Activated CD4-positive, CD25-positive, alpha-beta regulatory T cell (primary cell): ENCODE data around the gene ZNRF1.

Experiments used
- DNase-seq, 4 experiments: peaks; one replicate each; lab custom pipeline; 2025; lab: John Stamatoyannopoulos, UW

The ZNRF1 gene

GRCh38 chr16:75152635-75153034 lies 153.8 kb downstream of the ZNRF1 start:
- DNase-seq = no peak

- no peak for DNase-seq
Measured at GRCh38 chr16:75160386-75160785, 161.6 kb downstream of the ZNRF1 start.
